T47D (cell line): ENCODE data around the gene PNPO.

Experiments
- DNase-seq, 2 experiments: peaks; one replicate each; pipeline versions ENCODE4 v3.0.0 to v3.0.0-alpha.2; 2011 to 2012; ENCODE audit warnings: low read depth in 1 of 2, low spot score in 1 of 2
- JUND ChIP-seq: IDR thresholded peaks from 2 replicates; pipeline ENCODE4 v1.6.1; 2012; ENCODE audit warnings: low read depth
- in situ Hi-C: cut with HindIII; loops from 2 replicates; pipeline ENCODE4 v1.10.0; 2016; ENCODE audit warnings: low sequenced_read_pairs, low pct_unique_long_range_greater_than_20kb

PNPO gene

GRCh38 chr17:47941246-47942095, at the start of gene PNPO:
Gene PNPO, plus strand, starts transcription at chr17:47941571. Its CDS starts 105 bp downstream, at chr17:47941676.
- DNase-seq: peak; percentile 99 to 100
- in situ Hi-C loops: no loop called here
- TF ChIP-seq JUND: no peak

- TF ChIP-seq JUND: no peak
- no peak for DNase-seq
- in situ Hi-C loops: no loop called here
Measured at GRCh38 chr17:47894498-47895346, 46.6 kb upstream of the PNPO start.

GRCh38 chr17:47895347-47895855, 46.0 kb upstream of the PNPO start:
- TF ChIP-seq JUND: no peak
- in situ Hi-C loops: no loop called here
- peak in 1 of 2 experiments; percentile 49 for DNase-seq

GRCh38 chr17:47895856-47896671, 45.3 kb upstream of the PNPO start, which contains the start of gene SP2:
Gene SP2, plus strand, starts transcription at chr17:47896236. Its CDS starts 51 bp downstream, at chr17:47896287.
- DNase-seq: peak; percentile 98 to 100
- in situ Hi-C loops: no loop called here
- TF ChIP-seq JUND: no peak

- in situ Hi-C loops: no loop called here
- no peak for TF ChIP-seq JUND
- peak in 1 of 2 experiments; percentile 71 for DNase-seq
Measured at GRCh38 chr17:47896672-47897490, 44.5 kb upstream of the PNPO start.

GRCh38 chr17:47897561-47897960, 43.8 kb upstream of the PNPO start:
- in situ Hi-C loops: no loop called here
- no peak for DNase-seq
- no peak for TF ChIP-seq JUND

GRCh38 chr17:47898241-47898640, 43.1 kb upstream of the PNPO start:
- no peak for TF ChIP-seq JUND
- in situ Hi-C loops: no loop called here
- no peak for DNase-seq

GRCh38 chr17:47899643-47900042, 41.7 kb upstream of the PNPO start:
- no peak for TF ChIP-seq JUND
- in situ Hi-C loops: no loop called here
- DNase-seq: no peak

- TF ChIP-seq JUND: no peak
- in situ Hi-C loops: no loop called here
- DNase-seq: no peak
Measured at GRCh38 chr17:47901423-47901822, 39.9 kb upstream of the PNPO start.

- DNase-seq: no peak
- no peak for TF ChIP-seq JUND
- in situ Hi-C loops: no loop called here
Measured at GRCh38 chr17:47902039-47902744, 39.2 kb upstream of the PNPO start.
